ENCODE data around the gene KMT2B. TPM values are rescaled to one million over a fixed set of nuclear protein-coding genes. Genes with fewer than 3 reads are reported as not detected.

The KMT2B gene
- total RNA-seq, 1 donor, result 6.5 TPM

DNA sequence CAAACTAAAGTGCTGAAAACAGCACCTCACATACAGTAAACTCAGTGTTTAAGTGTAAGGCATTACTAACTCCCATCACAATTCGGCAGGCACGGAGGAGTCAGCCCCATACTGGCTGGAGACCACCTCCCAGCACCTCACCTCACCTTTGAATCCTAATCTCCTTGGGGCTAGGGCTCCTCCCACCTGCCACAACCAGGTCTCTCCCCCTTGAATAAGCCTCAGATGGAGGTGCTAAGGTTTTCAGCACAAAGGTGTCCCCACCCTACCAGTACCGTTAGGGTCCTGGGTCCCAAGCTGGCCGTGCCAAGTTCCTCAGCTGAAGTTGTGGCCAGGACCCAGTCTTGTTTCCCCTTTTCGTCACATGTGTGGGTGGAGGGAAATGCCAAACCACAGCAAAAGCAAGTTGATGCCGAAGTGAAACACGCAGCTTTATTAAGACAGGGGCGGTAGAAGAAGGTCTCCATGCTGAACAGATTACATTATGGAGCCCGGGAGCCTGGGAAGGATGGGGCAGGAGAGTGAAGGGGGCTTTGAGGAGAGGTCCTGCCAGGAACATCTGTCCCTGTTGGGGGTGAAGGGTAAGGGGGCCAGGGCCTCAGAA, 24.4 kb downstream of the KMT2B start, which contains the start of gene IGFLR1:
IGFLR1 (minus strand) TSS at position 332 of the 604 bp plus-strand sequence. CDS start 1,272 bp downstream, outside the sequence.
- peak; percentile 15 for DNase-seq (ENCODE audit: insufficient read length, low spot score, missing footprints)
- Histone ChIP-seq H3K36me3 (ENCODE audit: insufficient read depth, low read length) (peaks cover 29% of the 10 kb centered on the region), H3K9me3 (ENCODE audit: low read depth, low read length) (no peaks in the 10 kb centered on the region), H4K20me1 (ENCODE audit: insufficient read depth, low read length) (peaks cover 4% of the 10 kb centered on the region), H3K27ac (ENCODE audit: low read depth, low read length) (no peak within 1 kb of the TSS), H3K79me2 (ENCODE audit: insufficient read depth, low read length) (peaks cover 22% of the 10 kb centered on the region), H3K4me3 (ENCODE audit: insufficient read depth, low read length) (no peak within 1 kb of the TSS), H3K27me3 (ENCODE audit: insufficient read depth, low read length) (no peaks in the 10 kb centered on the region), H3K4me1 (ENCODE audit: insufficient read depth, low read length) (peaks cover 18% of the 10 kb centered on the region), H3K4me2 (ENCODE audit: insufficient read depth, low read length) (peak within 1 kb of the TSS; percentile 98), H2AFZ (ENCODE audit: low read length) (no peak within 1 kb of the TSS)
- TF ChIP-seq, protein P1, sequence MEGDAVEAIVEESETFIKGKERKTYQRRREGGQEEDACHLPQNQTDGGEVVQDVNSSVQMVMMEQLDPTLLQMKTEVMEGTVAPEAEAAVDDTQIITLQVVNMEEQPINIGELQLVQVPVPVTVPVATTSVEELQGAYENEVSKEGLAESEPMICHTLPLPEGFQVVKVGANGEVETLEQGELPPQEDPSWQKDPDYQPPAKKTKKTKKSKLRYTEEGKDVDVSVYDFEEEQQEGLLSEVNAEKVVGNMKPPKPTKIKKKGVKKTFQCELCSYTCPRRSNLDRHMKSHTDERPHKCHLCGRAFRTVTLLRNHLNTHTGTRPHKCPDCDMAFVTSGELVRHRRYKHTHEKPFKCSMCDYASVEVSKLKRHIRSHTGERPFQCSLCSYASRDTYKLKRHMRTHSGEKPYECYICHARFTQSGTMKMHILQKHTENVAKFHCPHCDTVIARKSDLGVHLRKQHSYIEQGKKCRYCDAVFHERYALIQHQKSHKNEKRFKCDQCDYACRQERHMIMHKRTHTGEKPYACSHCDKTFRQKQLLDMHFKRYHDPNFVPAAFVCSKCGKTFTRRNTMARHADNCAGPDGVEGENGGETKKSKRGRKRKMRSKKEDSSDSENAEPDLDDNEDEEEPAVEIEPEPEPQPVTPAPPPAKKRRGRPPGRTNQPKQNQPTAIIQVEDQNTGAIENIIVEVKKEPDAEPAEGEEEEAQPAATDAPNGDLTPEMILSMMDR (IDR thresholded peaks at IDR 0.05; ENCODE audit: extremely low read depth, low read depth, low read length), result no peak

GRCh38 chr19:35743640-35744429, 26.0 kb downstream of the KMT2B start:
- H3K79me2 ChIP-seq (ENCODE audit: insufficient read depth, low read length), result peaks cover 26% of the 10 kb centered on the region
- H3K4me3 ChIP-seq (ENCODE audit: insufficient read depth, low read length), result peak overlapping the region; percentile 87
- H4K20me1 ChIP-seq (ENCODE audit: insufficient read depth, low read length), result peaks cover 4% of the 10 kb centered on the region
- peak; percentile 5 for DNase-seq (ENCODE audit: insufficient read length, low spot score, missing footprints)
- TF ChIP-seq, protein P1 (IDR thresholded peaks at IDR 0.05; ENCODE audit: extremely low read depth, low read depth, low read length), result no peak
- no peaks in the 10 kb centered on the region for H3K9me3 ChIP-seq (ENCODE audit: low read depth, low read length)
- no peak overlapping the region for H3K27ac ChIP-seq (ENCODE audit: low read depth, low read length)
- peaks cover 18% of the 10 kb centered on the region for H3K4me1 ChIP-seq (ENCODE audit: insufficient read depth, low read length)
- H3K36me3 ChIP-seq (ENCODE audit: insufficient read depth, low read length), result peaks cover 16% of the 10 kb centered on the region
- H2AFZ ChIP-seq (ENCODE audit: low read length), result no peak overlapping the region
- H3K27me3 ChIP-seq (ENCODE audit: insufficient read depth, low read length), result no peaks in the 10 kb centered on the region
- peak overlapping the region; percentile 97 for H3K4me2 ChIP-seq (ENCODE audit: insufficient read depth, low read length)

DNA sequence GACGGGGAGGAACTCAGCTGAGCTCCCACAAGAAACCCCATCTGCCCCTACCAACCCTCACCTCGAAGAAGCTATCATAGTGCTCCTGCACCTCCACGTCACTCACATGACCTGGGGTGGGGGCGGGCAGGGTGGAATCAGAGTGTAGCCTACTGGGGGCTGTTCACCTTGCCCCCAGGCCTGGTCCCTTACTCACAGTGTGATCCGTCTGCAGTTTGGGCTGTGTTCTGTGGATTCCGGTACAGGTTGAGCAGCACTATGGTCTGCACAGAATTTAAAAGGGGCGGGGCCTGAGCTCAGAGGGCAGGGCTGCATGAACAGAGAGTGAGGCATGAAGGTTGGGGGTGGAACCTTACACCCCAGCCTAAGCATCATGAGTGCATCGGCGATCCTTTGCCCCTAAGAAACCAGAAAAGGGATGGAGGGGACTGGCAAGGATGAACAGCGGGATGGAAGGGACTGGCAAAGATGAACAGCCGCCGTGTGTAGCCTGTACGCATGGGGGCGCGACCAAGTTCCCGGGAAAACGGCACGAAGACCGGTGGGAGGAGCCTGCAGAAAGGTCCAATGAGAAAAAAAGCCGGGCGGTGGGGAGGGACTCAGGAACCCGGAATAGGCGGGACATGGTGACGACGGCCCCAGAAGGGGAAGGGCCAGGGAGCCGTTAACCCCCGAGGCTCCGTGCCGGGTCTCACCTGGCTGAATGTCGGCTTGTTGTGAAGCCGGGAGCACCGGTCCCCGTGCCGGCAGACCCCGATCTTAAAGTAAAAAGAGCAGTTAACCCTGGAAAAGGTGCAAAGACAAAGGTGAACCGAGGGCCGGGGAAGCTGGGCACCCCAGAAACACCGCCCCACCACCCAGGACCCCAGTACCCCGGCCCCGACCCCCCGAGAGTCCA, 26.9 kb downstream of the KMT2B start:
- no peaks in the 10 kb centered on the region for H3K9me3 ChIP-seq (ENCODE audit: low read depth, low read length)
- peak overlapping the region; percentile 92 for H2AFZ ChIP-seq (ENCODE audit: low read length)
- peaks cover 26% of the 10 kb centered on the region for H3K4me1 ChIP-seq (ENCODE audit: insufficient read depth, low read length)
- H3K4me3 ChIP-seq (ENCODE audit: insufficient read depth, low read length), result peak overlapping the region; percentile 87
- TF ChIP-seq, protein P1 (IDR thresholded peaks at IDR 0.05; ENCODE audit: extremely low read depth, low read depth, low read length), result peak; percentile 37
- H4K20me1 ChIP-seq (ENCODE audit: insufficient read depth, low read length), result peaks cover 4% of the 10 kb centered on the region
- peaks cover 33% of the 10 kb centered on the region for H3K79me2 ChIP-seq (ENCODE audit: insufficient read depth, low read length)
- DNase-seq (ENCODE audit: insufficient read length, low spot score, missing footprints), result peak; percentile 96
- H3K27ac ChIP-seq (ENCODE audit: low read depth, low read length), result peak overlapping the region; percentile 97
- H3K27me3 ChIP-seq (ENCODE audit: insufficient read depth, low read length), result no peaks in the 10 kb centered on the region
- peak overlapping the region; percentile 97 for H3K4me2 ChIP-seq (ENCODE audit: insufficient read depth, low read length)
- peaks cover 13% of the 10 kb centered on the region for H3K36me3 ChIP-seq (ENCODE audit: insufficient read depth, low read length)
